HepG2 (cell line): Measurements from ENCODE around the gene DUS2. TPM values are rescaled to one million over a fixed set of nuclear protein-coding genes. Genes with fewer than 3 reads are reported as not detected.

ENCODE experiments used
- ELK4 ChIP-seq: sonication (generic); formaldehyde crosslinking; IDR thresholded peaks from 2 replicates; pipeline ENCODE4 v1.9.0; 2021; ENCODE audit warnings: missing genetic modification reagents, borderline replicate concordance
- ETS1 ChIP-seq: sonication (generic); formaldehyde crosslinking; IDR thresholded peaks from 2 replicates; pipeline ENCODE4 v1.4.0; 2020; ENCODE audit warnings: missing genetic modification reagents
- GPN1 ChIP-seq: sonication (generic); formaldehyde crosslinking; IDR thresholded peaks from 2 replicates; pipeline ENCODE4 v1.5.1; 2020; ENCODE audit warnings: missing genetic modification reagents, borderline replicate concordance
- HOXA3 ChIP-seq: sonication (generic); formaldehyde crosslinking; IDR thresholded peaks from 2 replicates; pipeline ENCODE4 v1.5.0; 2020; ENCODE audit warnings: missing genetic modification reagents
- HOXA7 ChIP-seq: sonication (generic); formaldehyde crosslinking; IDR thresholded peaks from 2 replicates; pipeline ENCODE4 v1.8.1; 2022; ENCODE audit warnings: mild to moderate bottlenecking, missing genetic modification reagents, moderate library complexity
- NFIC ChIP-seq: IDR thresholded peaks from 2 replicates; pipeline ENCODE4 v1.6.1; 2012; ENCODE audit warnings: mild to moderate bottlenecking, low read length, inconsistent platforms
- RFX5 ChIP-seq: IDR thresholded peaks from 2 replicates; pipeline ENCODE4 v1.6.1; 2011; ENCODE audit warnings: low read depth, low read length, improper control_type of control experiment
- RNF2 ChIP-seq: fragments of 450-650 bp; conservative IDR thresholded peaks from 2 replicates; pipeline ENCODE4 v1.6.1; 2016; ENCODE audit warnings: low read depth
- SP5 ChIP-seq: IDR thresholded peaks from 2 replicates; pipeline ENCODE4 v1.6.1; 2016; ENCODE audit warnings: low read depth, borderline replicate concordance
- SSRP1 ChIP-seq: IDR thresholded peaks from 2 replicates; pipeline ENCODE4 v1.6.1; 2016; ENCODE audit warnings: control low read depth
- YEATS2 ChIP-seq: sonication (generic); formaldehyde crosslinking; IDR thresholded peaks from 2 replicates; pipeline ENCODE4 v1.4.0; 2020; ENCODE audit warnings: missing genetic modification reagents, borderline replicate concordance
- YY1 ChIP-seq: IDR thresholded peaks from 2 replicates; pipeline ENCODE4 v1.6.1; 2011; ENCODE audit warnings: low read length, low read depth, moderate library complexity, mild to moderate bottlenecking; ENCODE audit not compliant: insufficient read depth, insufficient replicate concordance
- ZNF432 ChIP-seq: sonication (generic); formaldehyde crosslinking; IDR thresholded peaks from 2 replicates; pipeline ENCODE4 v1.5.0; 2020; ENCODE audit warnings: missing genetic modification reagents, mild to moderate bottlenecking, borderline replicate concordance
- ZNF609 ChIP-seq: sonication (generic); formaldehyde crosslinking; IDR thresholded peaks from 2 replicates; pipeline ENCODE4 v1.4.0; 2020; ENCODE audit warnings: mild to moderate bottlenecking, missing genetic modification reagents, borderline replicate concordance
- ZNF773 ChIP-seq: sonication (generic); formaldehyde crosslinking; IDR thresholded peaks from 2 replicates; pipeline ENCODE4 v1.4.0; 2020; ENCODE audit warnings: missing genetic modification reagents, borderline replicate concordance
- ZSCAN9 ChIP-seq: IDR thresholded peaks from 2 replicates; pipeline ENCODE4 v1.6.1; 2016; ENCODE audit warnings: borderline replicate concordance
- polyA plus RNA-seq, 8 experiments: library from polyadenylated mRNA; depleted of rRNA in 3 of 8; stranded (reverse) in 7 of 8; unstranded in 1 of 8; fragments of >200 nt; fragmentation: Illumina TruSeq in 4 of 8; extraction: Trizol in 4 of 8; gene quantifications; 2 replicates each; pipeline versions ENCODE4 v1.2.1 to v1.2.3, GENCODE V29; 2011 to 2016; ENCODE audit warnings: low read depth in 4 of 8, missing spikeins in 1 of 8, mixed read lengths in 1 of 8; ENCODE audit not compliant: insufficient read depth in 1 of 8
- total RNA-seq, 5 experiments: library from RNA; depleted of rRNA; stranded (reverse); fragments of >200 nt; fragmentation: Illumina TruSeq; extraction: Trizol; gene quantifications; 2 replicates each; pipeline ENCODE4 v1.2.3, GENCODE V29; 2016; ENCODE audit warnings: low read depth in 1 of 5
- TF ChIP-seq, protein P1 (sequence below): sonication (generic); formaldehyde crosslinking; IDR thresholded peaks from 2 replicates; pipeline ENCODE4 v1.5.0; 2020; ENCODE audit warnings: missing genetic modification reagents
- TF ChIP-seq, protein P2 (sequence below): sonication (generic); formaldehyde crosslinking; conservative IDR thresholded peaks from 2 replicates; pipeline ENCODE4 v1.4.0; 2020; ENCODE audit warnings: missing genetic modification reagents
- TF ChIP-seq, protein P3 (sequence below): IDR thresholded peaks from 2 replicates; pipeline ENCODE4 v1.6.1; 2016; ENCODE audit warnings: low read depth, control low read depth

The DUS2 gene
- total and polyA plus RNA-seq, 2 of the 13 experiments (the other 11 are each of a cell fraction or from before 2014, with no cell fraction given): 17.8 to 25.1 TPM

DNA sequence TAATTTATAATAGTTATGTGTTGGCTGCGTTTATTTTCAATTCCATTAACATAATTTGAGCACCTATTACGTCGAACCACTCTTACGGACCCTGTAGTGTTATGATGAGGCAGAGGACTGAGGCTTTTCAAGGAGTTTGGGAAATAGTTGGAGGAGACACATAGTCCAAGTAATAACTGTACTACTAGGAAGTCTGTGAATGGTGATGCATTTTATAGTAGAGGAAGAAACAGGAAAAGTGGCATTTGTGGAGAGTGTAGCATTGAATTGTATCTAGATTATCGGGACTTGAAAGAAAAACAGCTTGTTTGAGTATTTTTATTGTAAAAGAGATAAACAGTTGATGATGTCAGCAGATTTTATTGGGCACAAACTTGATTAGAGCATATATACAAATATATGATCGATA lies 63.8 kb downstream of the DUS2 start (continued):
- TF ChIP-seq RNF2 (no peak), ZNF432 (CRISPR knock-in tag) (no peak), GPN1 (CRISPR knock-in tag) (no peak), YEATS2 (CRISPR knock-in tag) (no peak), HOXA7 (CRISPR knock-in tag) (no peak), ZNF773 (CRISPR knock-in tag) (no peak), NFIC (no peak), ETS1 (CRISPR knock-in tag) (no peak), YY1 (no peak), ZSCAN9 (CRISPR knock-in tag) (no peak), ELK4 (no peak), HOXA3 (CRISPR knock-in tag) (no peak), RFX5 (peak; percentile 57; the same call in 1 of the 2 replicates), SP5 (no peak), SSRP1 (0 out of 2 replicates have a peak, but pooled peaks have one; percentile 54), ZNF609 (CRISPR knock-in tag) (no peak)
- TF ChIP-seq, protein P1, sequence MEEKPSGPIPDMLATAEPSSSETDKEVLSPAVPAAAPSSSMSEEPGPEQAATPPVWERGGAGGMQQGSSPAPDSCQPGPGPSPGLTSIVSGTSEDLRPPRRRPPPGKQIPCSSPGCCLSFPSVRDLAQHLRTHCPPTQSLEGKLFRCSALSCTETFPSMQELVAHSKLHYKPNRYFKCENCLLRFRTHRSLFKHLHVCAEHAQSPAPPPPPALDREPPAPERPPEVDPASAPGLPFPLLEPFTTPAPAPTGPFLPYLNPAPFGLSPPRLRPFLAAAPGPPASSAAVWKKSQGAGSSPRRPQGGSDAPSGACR (CRISPR knock-in tag): no peak
- TF ChIP-seq, protein P2, sequence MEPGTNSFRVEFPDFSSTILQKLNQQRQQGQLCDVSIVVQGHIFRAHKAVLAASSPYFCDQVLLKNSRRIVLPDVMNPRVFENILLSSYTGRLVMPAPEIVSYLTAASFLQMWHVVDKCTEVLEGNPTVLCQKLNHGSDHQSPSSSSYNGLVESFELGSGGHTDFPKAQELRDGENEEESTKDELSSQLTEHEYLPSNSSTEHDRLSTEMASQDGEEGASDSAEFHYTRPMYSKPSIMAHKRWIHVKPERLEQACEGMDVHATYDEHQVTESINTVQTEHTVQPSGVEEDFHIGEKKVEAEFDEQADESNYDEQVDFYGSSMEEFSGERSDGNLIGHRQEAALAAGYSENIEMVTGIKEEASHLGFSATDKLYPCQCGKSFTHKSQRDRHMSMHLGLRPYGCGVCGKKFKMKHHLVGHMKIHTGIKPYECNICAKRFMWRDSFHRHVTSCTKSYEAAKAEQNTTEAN (CRISPR knock-in tag): 0 out of 2 replicates have a peak, but pooled peaks have one; percentile 33
- TF ChIP-seq, protein P3, sequence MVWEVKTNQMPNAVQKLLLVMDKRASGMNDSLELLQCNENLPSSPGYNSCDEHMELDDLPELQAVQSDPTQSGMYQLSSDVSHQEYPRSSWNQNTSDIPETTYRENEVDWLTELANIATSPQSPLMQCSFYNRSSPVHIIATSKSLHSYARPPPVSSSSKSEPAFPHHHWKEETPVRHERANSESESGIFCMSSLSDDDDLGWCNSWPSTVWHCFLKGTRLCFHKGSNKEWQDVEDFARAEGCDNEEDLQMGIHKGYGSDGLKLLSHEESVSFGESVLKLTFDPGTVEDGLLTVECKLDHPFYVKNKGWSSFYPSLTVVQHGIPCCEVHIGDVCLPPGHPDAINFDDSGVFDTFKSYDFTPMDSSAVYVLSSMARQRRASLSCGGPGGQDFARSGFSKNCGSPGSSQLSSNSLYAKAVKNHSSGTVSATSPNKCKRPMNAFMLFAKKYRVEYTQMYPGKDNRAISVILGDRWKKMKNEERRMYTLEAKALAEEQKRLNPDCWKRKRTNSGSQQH: no peak
